K562 (cell line): ENCODE results near the gene WDR35. TPM values are rescaled to one million over a fixed set of nuclear protein-coding genes. Genes with fewer than 3 reads are reported as not detected.
A peak's percentile ranks its signal among the peaks of the same experiment; 100 is the strongest.

Experiments
- AFF1 ChIP-seq, 2 experiments: fragments of 450-650 bp; IDR thresholded peaks; 2 replicates each; pipeline ENCODE4 v1.6.1; 2018; ENCODE audit warnings: mild to moderate bottlenecking in 2 of 2, low read depth in 1 of 2; ENCODE audit not compliant: partially characterized antibody in 2 of 2
- BCLAF1 ChIP-seq, 2 experiments: fragments of 450-650 bp in 1 of 2; IDR thresholded peaks; 2 replicates each; pipeline ENCODE4 v1.6.1; 2011 to 2017; ENCODE audit warnings: low read depth in 2 of 2, antibody characterized with exemption in 1 of 2, borderline replicate concordance in 1 of 2, low read length in 1 of 2, mild to moderate bottlenecking in 1 of 2, mixed read lengths in 1 of 2; ENCODE audit not compliant: control insufficient read depth in 1 of 2
- CBFA2T2 ChIP-seq: fragments of 450-650 bp; conservative IDR thresholded peaks from 2 replicates; pipeline ENCODE4 v1.6.1; 2017; ENCODE audit warnings: mild to moderate bottlenecking
- E2F5 ChIP-seq: sonication (generic); formaldehyde crosslinking; IDR thresholded peaks from 2 replicates; pipeline ENCODE4 v1.8.0; 2022; ENCODE audit warnings: mild to moderate bottlenecking, missing genetic modification reagents
- EGR1 ChIP-seq: fragments of 450-650 bp; conservative IDR thresholded peaks from 2 replicates; pipeline ENCODE4 v1.6.1; 2017; ENCODE audit warnings: mild to moderate bottlenecking
- FOXA3 ChIP-seq, 2 experiments: fragments of 450-650 bp in 1 of 2; sonication (generic) in 1 of 2; formaldehyde crosslinking; IDR thresholded peaks in 1 of 2; conservative IDR thresholded peaks in 1 of 2; 2 replicates each; pipeline versions ENCODE4 v1.4.0 to v1.8.0; 2020 to 2022; ENCODE audit warnings: mild to moderate bottlenecking in 2 of 2, missing genetic modification reagents in 1 of 2
- FOXK1 ChIP-seq: sonication (generic); formaldehyde crosslinking; IDR thresholded peaks from 2 replicates; pipeline ENCODE4 v1.8.0; 2022; ENCODE audit warnings: missing genetic modification reagents, mild to moderate bottlenecking, borderline replicate concordance
- HDAC3 ChIP-seq: fragments of 450-650 bp; IDR thresholded peaks from 2 replicates; pipeline ENCODE4 v1.6.1; 2018; ENCODE audit warnings: borderline replicate concordance, mild to moderate bottlenecking, moderate library complexity; ENCODE audit not compliant: partially characterized antibody
- NBN ChIP-seq: fragments of 450-650 bp; IDR thresholded peaks from 2 replicates; pipeline ENCODE4 v1.6.1; 2016; ENCODE audit warnings: low read depth, mild to moderate bottlenecking
- POLR2AphosphoS5 ChIP-seq: IDR thresholded peaks from 2 replicates; pipeline ENCODE4 v1.6.1; 2011; ENCODE audit warnings: mild to moderate bottlenecking, low read depth, low read length, moderate library complexity; ENCODE audit not compliant: control insufficient read depth, insufficient read depth
- PTTG1 ChIP-seq: fragments of 450-650 bp; IDR thresholded peaks from 2 replicates; pipeline ENCODE4 v1.6.1; 2016; ENCODE audit warnings: low read depth, mild to moderate bottlenecking, missing genetic modification characterization, missing compliant biosample characterization
- SMAD1 ChIP-seq: fragments of 150-350 bp; IDR thresholded peaks from 2 replicates; pipeline ENCODE4 v1.6.1; 2014; ENCODE audit warnings: low read length, low read depth; ENCODE audit not compliant: partially characterized antibody
- SNAPC5 ChIP-seq: fragments of 250-450 bp; sonication (Bioruptor Pico); IDR thresholded peaks from 2 replicates; pipeline ENCODE4 v1.8.0; 2021; ENCODE audit warnings: moderate library complexity, mild to moderate bottlenecking, inconsistent platforms
- STAT5A ChIP-seq: IDR thresholded peaks from 2 replicates; pipeline ENCODE4 v1.6.1; 2012; ENCODE audit warnings: low read length, inconsistent platforms, borderline replicate concordance
- TAF9B ChIP-seq: fragments of 450-650 bp; IDR thresholded peaks from 2 replicates; pipeline ENCODE4 v1.6.1; 2018; ENCODE audit warnings: mild to moderate bottlenecking; ENCODE audit not compliant: partially characterized antibody
- USF2 ChIP-seq: sonication (generic); formaldehyde crosslinking; IDR thresholded peaks from 2 replicates; pipeline ENCODE4 v1.5.0; 2020; ENCODE audit warnings: missing genetic modification reagents
- ZKSCAN1 ChIP-seq: fragments of 150-350 bp; IDR thresholded peaks from 2 replicates; pipeline ENCODE4 v1.6.1; 2016; ENCODE audit warnings: low read depth, low read length
- polyA plus RNA-seq, 8 experiments: library from polyadenylated mRNA; depleted of rRNA in 4 of 8; stranded (reverse) in 5 of 8; unstranded in 3 of 8; fragments of >200 nt; fragmentation: Nextera tagmentation in 2 of 8; fragmentation: Illumina TruSeq in 1 of 8; extraction: Ambion mirVana in 2 of 8; extraction: Trizol in 1 of 8; gene quantifications; 2 replicates each; pipeline versions ENCODE4 v1.2.1 to v1.2.3, GENCODE V29; 2011 to 2014; ENCODE audit warnings: inconsistent platforms in 1 of 8, missing spikeins in 1 of 8
- total RNA-seq, 7 experiments: library from RNA; depleted of rRNA in 6 of 7; stranded (reverse); fragments of >200 nt in 6 of 7; fragmentation: Illumina TruSeq in 2 of 7; extraction: Trizol in 2 of 7; gene quantifications; 2 replicates each; pipeline versions ENCODE4 v1.2.1 to v1.2.3, GENCODE V29; 2011 to 2021; ENCODE audit warnings: low replicate concordance in 1 of 7

The WDR35 gene
- total and polyA plus RNA-seq, 9 of the 15 experiments (the other 6 are each of a cell fraction or from before 2014, with no cell fraction given): 3.3 to 13.1 (median 8.0) TPM

GRCh38 chr2:19901442-19902215 is 88.3 kb downstream of the WDR35 start, which contains the start of gene TTC32 (continued):
- TF ChIP-seq AFF1 (IDR thresholded peaks at IDR 0.05; ENCODE audit: low read depth in 1 of 2, partially characterized antibody in 2 of 2): peak in 1 of 2 experiments; percentile 5
- peak; percentile 77; the same call in 1 of the 2 replicates for TF ChIP-seq E2F5 (CRISPR knock-in tag)
- TF ChIP-seq HDAC3: peak; percentile 78
- TF ChIP-seq STAT5A: peak; percentile 94
- peak; percentile 70 for TF ChIP-seq EGR1
- TF ChIP-seq NBN: peak; percentile 83
- no peak for TF ChIP-seq ZKSCAN1
- no peak for TF ChIP-seq FOXA3 (CRISPR knock-in tag; conservative IDR thresholded peaks at IDR 0.05 in 1 of 2, IDR thresholded peaks at IDR 0.05 in 1 of 2)
- no peak for TF ChIP-seq SMAD1
- peak in 1 of 2 experiments; percentile 73; a peak in 1 of 4 replicates for TF ChIP-seq BCLAF1 (IDR thresholded peaks at IDR 0.05; ENCODE audit: borderline replicate concordance in 1 of 2, control insufficient read depth in 1 of 2, low read depth in 2 of 2, low read length in 1 of 2)
- no peak for TF ChIP-seq USF2 (CRISPR knock-in tag)
- peak; percentile 91 for TF ChIP-seq POLR2AphosphoS5
- TF ChIP-seq PTTG1: no peak
- peak; percentile 78 for TF ChIP-seq TAF9B
- no peak for TF ChIP-seq CBFA2T2
- peak; percentile 4; the same call in 1 of the 2 replicates for TF ChIP-seq FOXK1 (CRISPR knock-in tag)
- no peak for TF ChIP-seq SNAPC5
